HG03469 (cell line): Measurements from ENCODE around the gene KL.

Experiments
- ATAC-seq: cut with Tn5 transposase; IDR thresholded peaks from one replicate; pipeline ENCODE4 v1.9.1; 2021; ENCODE audit warnings: mild to moderate bottlenecking, moderate library complexity, moderate number of reproducible peaks; ENCODE audit not compliant: unreplicated experiment

The KL gene

GRCh38 chr13:33033986-33034385, 17.8 kb downstream of the KL start:
- ATAC-seq: no peak

GRCh38 chr13:33034882-33035520, 18.8 kb downstream of the KL start:
- no peak for ATAC-seq

- no peak for ATAC-seq
These were observed 21.4 kb downstream of the KL start for GRCh38 chr13:33037673-33038072.

GRCh38 chr13:33040090-33040489, 23.9 kb downstream of the KL start:
- no peak for ATAC-seq

GRCh38 chr13:33045851-33046592, 29.8 kb downstream of the KL start:
- no peak for ATAC-seq

GRCh38 chr13:33050161-33050560, 33.9 kb downstream of the KL start:
- no peak for ATAC-seq

- ATAC-seq: no peak
These were observed 35.4 kb downstream of the KL start for GRCh38 chr13:33051632-33052031.

- no peak for ATAC-seq
These were observed 36.5 kb downstream of the KL start for GRCh38 chr13:33052506-33053280.

- no peak for ATAC-seq
These were observed 37.3 kb downstream of the KL start for GRCh38 chr13:33053397-33054066.

- ATAC-seq: no peak
These were observed 41.0 kb downstream of the KL start for GRCh38 chr13:33057019-33057780.

- ATAC-seq: no peak
These were observed 42.6 kb downstream of the KL start for GRCh38 chr13:33058776-33059327.

- ATAC-seq: no peak
These were observed 44.6 kb downstream of the KL start for GRCh38 chr13:33060815-33061214.

GRCh38 chr13:33066329-33066728, 50.1 kb downstream of the KL start:
- ATAC-seq: no peak

GRCh38 chr13:33069365-33069764, 53.1 kb downstream of the KL start:
- ATAC-seq: no peak

GRCh38 chr13:33070713-33071112, 54.5 kb downstream of the KL start:
- no peak for ATAC-seq

GRCh38 chr13:33072282-33072681, 56.1 kb downstream of the KL start:
- no peak for ATAC-seq

- ATAC-seq: no peak
These were observed 56.5 kb downstream of the KL start for GRCh38 chr13:33072759-33073158.

- ATAC-seq: no peak
These were observed 57.1 kb downstream of the KL start for GRCh38 chr13:33073338-33073737.

GRCh38 chr13:33076001-33076992, 60.1 kb downstream of the KL start:
- no peak for ATAC-seq
